Measurements from ENCODE around the gene PCDH9. TPM values are rescaled to one million over a fixed set of nuclear protein-coding genes. Genes with fewer than 3 reads are reported as not detected.
A peak's percentile ranks its signal among the peaks of the same experiment; 100 is the strongest.

Gene PCDH9
- total RNA-seq, 1 donor from 2014 or later = 0.26 TPM

GRCh38 chr13:66618702-66619101 is 611.4 kb downstream of the PCDH9 start:
- TF ChIP-seq CTCF (IDR thresholded peaks at IDR 0.05; ENCODE audit: insufficient read depth, low read length, severe bottlenecking) = peak; percentile 24
- H3K27me3 ChIP-seq (ENCODE audit: control insufficient read depth, insufficient read depth, low read length) = no peaks in the 10 kb centered on the region
- no peaks in the 10 kb centered on the region for H3K36me3 ChIP-seq (ENCODE audit: control insufficient read depth, insufficient read depth, low read length)
- DNase-seq (ENCODE audit: low read depth) (peak; percentile 52), FAIRE-seq (no peak)
- no peak overlapping the region for H3K4me3 ChIP-seq (ENCODE audit: low read depth, low read length)

GRCh38 chr13:66617786-66618185 is 612.4 kb downstream of the PCDH9 start:
- Histone ChIP-seq H3K4me3 (ENCODE audit: low read depth, low read length) (no peak overlapping the region), H3K36me3 (ENCODE audit: control insufficient read depth, insufficient read depth, low read length) (no peaks in the 10 kb centered on the region), H3K27me3 (ENCODE audit: control insufficient read depth, insufficient read depth, low read length) (no peaks in the 10 kb centered on the region)
- DNase-seq (ENCODE audit: low read depth) (no peak), FAIRE-seq (no peak)
- no peak for TF ChIP-seq CTCF (IDR thresholded peaks at IDR 0.05; ENCODE audit: insufficient read depth, low read length, severe bottlenecking)

- Histone ChIP-seq H3K4me3 (ENCODE audit: low read depth, low read length) (no peak overlapping the region), H3K36me3 (ENCODE audit: control insufficient read depth, insufficient read depth, low read length) (no peaks in the 10 kb centered on the region), H3K27me3 (ENCODE audit: control insufficient read depth, insufficient read depth, low read length) (no peaks in the 10 kb centered on the region)
- DNase-seq (ENCODE audit: low read depth) (no peak), FAIRE-seq (no peak)
- TF ChIP-seq CTCF (IDR thresholded peaks at IDR 0.05; ENCODE audit: insufficient read depth, low read length, severe bottlenecking) = no peak
These were observed 617.2 kb downstream of the PCDH9 start for GRCh38 chr13:66612983-66613382.

GRCh38 chr13:66586489-66586888 is 643.6 kb downstream of the PCDH9 start:
- Histone ChIP-seq H3K27me3 (ENCODE audit: control insufficient read depth, insufficient read depth, low read length) (no peaks in the 10 kb centered on the region), H3K4me3 (ENCODE audit: low read depth, low read length) (no peak overlapping the region), H3K36me3 (ENCODE audit: control insufficient read depth, insufficient read depth, low read length) (no peaks in the 10 kb centered on the region)
- DNase-seq (ENCODE audit: low read depth) (peak; percentile 11), FAIRE-seq (no peak)
- no peak for TF ChIP-seq CTCF (IDR thresholded peaks at IDR 0.05; ENCODE audit: insufficient read depth, low read length, severe bottlenecking)

- no peaks in the 10 kb centered on the region for H3K27me3 ChIP-seq (ENCODE audit: control insufficient read depth, insufficient read depth, low read length)
- H3K36me3 ChIP-seq (ENCODE audit: control insufficient read depth, insufficient read depth, low read length) = no peaks in the 10 kb centered on the region
- H3K4me3 ChIP-seq (ENCODE audit: low read depth, low read length) = no peak overlapping the region
- TF ChIP-seq CTCF (IDR thresholded peaks at IDR 0.05; ENCODE audit: insufficient read depth, low read length, severe bottlenecking) = no peak
- no peak for FAIRE-seq
- no peak for DNase-seq (ENCODE audit: low read depth)
These were observed 644.4 kb downstream of the PCDH9 start for GRCh38 chr13:66585669-66586203.

- FAIRE-seq (no peak), DNase-seq (ENCODE audit: low read depth) (no peak)
- H3K36me3 ChIP-seq (ENCODE audit: control insufficient read depth, insufficient read depth, low read length) = no peaks in the 10 kb centered on the region
- H3K4me3 ChIP-seq (ENCODE audit: low read depth, low read length) = no peak overlapping the region
- H3K27me3 ChIP-seq (ENCODE audit: control insufficient read depth, insufficient read depth, low read length) = no peaks in the 10 kb centered on the region
- no peak for TF ChIP-seq CTCF (IDR thresholded peaks at IDR 0.05; ENCODE audit: insufficient read depth, low read length, severe bottlenecking)
These were observed 648.5 kb downstream of the PCDH9 start for GRCh38 chr13:66581675-66582074.

Measured in bronchial epithelial cell (primary cell).